Esophagus squamous epithelium (tissue), 5 donors: ENCODE data around the gene SMIM14. TPM values are rescaled to one million over a fixed set of nuclear protein-coding genes. Genes with fewer than 3 reads are reported as not detected.

Experiments
- DNase-seq: peaks from one replicate; lab custom pipeline; 2025; lab: John Stamatoyannopoulos, UW
- H3K27ac ChIP-seq, 4 donors: fragments of 200-600 bp; sonication (generic); one replicate each; pipeline ENCODE4 v1.5.1; 2016 to 2019; ENCODE audit warnings: mild to moderate bottlenecking in 1 of 4
- H3K27me3 ChIP-seq, 4 donors: fragments of 200-600 bp; sonication (generic); 1 replicate in 3 of 4; 2 replicates in 1 of 4; pipeline versions ENCODE4 v1.5.1 to v1.6.0; 2017 to 2021; ENCODE audit warnings: antibody characterized with exemption in 1 of 4
- H3K36me3 ChIP-seq, 3 donors: fragments of 200-600 bp; sonication (generic); one replicate each; pipeline ENCODE4 v1.5.1; 2016 to 2019
- H3K4me1 ChIP-seq, 3 donors: fragments of 200-600 bp; sonication (generic); one replicate each; pipeline ENCODE4 v1.5.1; 2017 to 2019
- H3K4me3 ChIP-seq, 4 donors: fragments of 200-600 bp; sonication (generic); 1 replicate in 3 of 4; 2 replicates in 1 of 4; pipeline ENCODE4 v1.5.1; 2016 to 2019; ENCODE audit warnings: mild to moderate bottlenecking in 2 of 4, moderate library complexity in 1 of 4
- H3K9me3 ChIP-seq, 3 donors: fragments of 200-600 bp; sonication (generic); one replicate each; pipeline ENCODE4 v1.5.1; 2016 to 2019
- POLR2A ChIP-seq, 4 donors: fragments of 450-650 bp; IDR thresholded peaks; one replicate each; pipeline ENCODE4 v1.6.1; 2017; ENCODE audit warnings: antibody characterized with exemption in 4 of 4, mild to moderate bottlenecking in 4 of 4, moderate library complexity in 3 of 4
- WGBS, 2 donors: methylation state at CpG; one replicate each; pipeline ENCODE4 v1.1.5; 2018; 5-methylcytosine and 5-hydroxymethylcytosine counted together
- intact Hi-C: fragments of 100-400 bp; cut with DNase I; formaldehyde crosslinking; loops from one replicate; pipeline ENCODE4 v1.15.0; 2022
- total RNA-seq, 4 donors: library from RNA; depleted of rRNA; stranded (reverse); fragments of >200 nt; gene quantifications; one replicate each; pipeline ENCODE4 v1.1.0, GENCODE V29; 2016
- TF ChIP-seq, protein P1 (sequence below), 6 experiments: fragments of 450-650 bp in 4 of 6; fragments of 200-600 bp in 2 of 6; sonication (generic) in 2 of 6; IDR thresholded peaks; one replicate each; pipeline ENCODE4 v1.5.1; 2016 to 2019; ENCODE audit warnings: antibody characterized with exemption in 6 of 6, mild to moderate bottlenecking in 4 of 6, moderate library complexity in 4 of 6
- donor health status: DM: yes; HTN: yes; CAD: no.

The SMIM14 gene
- total RNA-seq, 4 donors from 2014 or later, result 13.2 to 47.2 (median 25.8) TPM

DNA sequence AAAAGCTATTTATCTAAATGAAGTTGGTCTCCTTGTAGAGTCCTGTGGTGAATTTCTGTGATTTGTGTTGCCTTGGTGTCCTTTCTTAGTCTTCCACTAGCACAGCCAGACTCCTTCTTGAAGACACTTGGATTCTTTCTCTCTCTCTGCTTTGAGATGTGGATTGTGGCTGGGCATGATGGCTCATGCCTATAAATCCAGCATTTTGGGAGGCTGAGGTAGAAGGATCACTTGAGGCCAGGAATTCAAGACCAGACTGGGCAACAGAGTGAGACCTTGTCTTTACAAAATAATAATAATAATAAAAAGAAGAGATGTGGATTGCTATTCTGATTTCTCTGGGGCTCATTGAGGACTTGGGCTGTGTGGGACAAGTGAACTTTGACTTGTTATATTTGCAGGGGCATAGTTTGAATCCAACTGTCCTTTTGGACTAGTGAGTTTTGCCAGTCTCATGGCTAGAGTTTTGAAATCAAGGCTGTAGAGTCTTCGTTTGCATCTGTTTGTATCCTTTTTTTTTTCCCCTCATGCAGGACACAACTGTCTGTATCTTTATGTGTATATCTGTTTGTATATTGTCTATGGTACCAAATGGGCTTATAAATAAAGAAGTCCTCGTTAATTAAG, 11.1 kb upstream of the SMIM14 start:
- no peaks in the 10 kb centered on the region for H3K27me3 ChIP-seq

GRCh38 chr4:39648827-39649558, 10.3 kb upstream of the SMIM14 start:
- no peak overlapping the region for H3K4me3 ChIP-seq
- no peaks in the 10 kb centered on the region for H3K27me3 ChIP-seq
- H3K4me1 ChIP-seq, result no peaks in the 10 kb centered on the region
- H3K36me3 ChIP-seq, result no peaks in the 10 kb centered on the region
- no peak overlapping the region for H3K27ac ChIP-seq
- H3K9me3 ChIP-seq, result no peaks in the 10 kb centered on the region
- TF ChIP-seq, protein P1, sequence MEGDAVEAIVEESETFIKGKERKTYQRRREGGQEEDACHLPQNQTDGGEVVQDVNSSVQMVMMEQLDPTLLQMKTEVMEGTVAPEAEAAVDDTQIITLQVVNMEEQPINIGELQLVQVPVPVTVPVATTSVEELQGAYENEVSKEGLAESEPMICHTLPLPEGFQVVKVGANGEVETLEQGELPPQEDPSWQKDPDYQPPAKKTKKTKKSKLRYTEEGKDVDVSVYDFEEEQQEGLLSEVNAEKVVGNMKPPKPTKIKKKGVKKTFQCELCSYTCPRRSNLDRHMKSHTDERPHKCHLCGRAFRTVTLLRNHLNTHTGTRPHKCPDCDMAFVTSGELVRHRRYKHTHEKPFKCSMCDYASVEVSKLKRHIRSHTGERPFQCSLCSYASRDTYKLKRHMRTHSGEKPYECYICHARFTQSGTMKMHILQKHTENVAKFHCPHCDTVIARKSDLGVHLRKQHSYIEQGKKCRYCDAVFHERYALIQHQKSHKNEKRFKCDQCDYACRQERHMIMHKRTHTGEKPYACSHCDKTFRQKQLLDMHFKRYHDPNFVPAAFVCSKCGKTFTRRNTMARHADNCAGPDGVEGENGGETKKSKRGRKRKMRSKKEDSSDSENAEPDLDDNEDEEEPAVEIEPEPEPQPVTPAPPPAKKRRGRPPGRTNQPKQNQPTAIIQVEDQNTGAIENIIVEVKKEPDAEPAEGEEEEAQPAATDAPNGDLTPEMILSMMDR (IDR thresholded peaks at IDR 0.05), result no peak
- TF ChIP-seq POLR2A (IDR thresholded peaks at IDR 0.05), result no peak
- intact Hi-C loops, result no loop called here
- DNase-seq, result no peak
- WGBS, 2 donors, result 93 to 97% methylated on average over 3 to 6 of the region's 6 CpGs

More for the DNA sequence above, 11.1 kb upstream of the SMIM14 start:
- Histone ChIP-seq H3K4me3 (no peak overlapping the region), H3K4me1 (peaks cover 0 to 3% (median 0%) of the 10 kb centered on the region in 3 donors), H3K36me3 (no peaks in the 10 kb centered on the region), H3K27ac (no peak overlapping the region), H3K9me3 (no peaks in the 10 kb centered on the region)
- TF ChIP-seq POLR2A (IDR thresholded peaks at IDR 0.05), result no peak
- TF ChIP-seq, protein P1 (IDR thresholded peaks at IDR 0.05), result no peak
- intact Hi-C loops, result no loop called here
- DNase-seq, result no peak
- WGBS, 2 donors, result 77 to 85% methylated on average over 2 of the region's 2 CpGs

DNA sequence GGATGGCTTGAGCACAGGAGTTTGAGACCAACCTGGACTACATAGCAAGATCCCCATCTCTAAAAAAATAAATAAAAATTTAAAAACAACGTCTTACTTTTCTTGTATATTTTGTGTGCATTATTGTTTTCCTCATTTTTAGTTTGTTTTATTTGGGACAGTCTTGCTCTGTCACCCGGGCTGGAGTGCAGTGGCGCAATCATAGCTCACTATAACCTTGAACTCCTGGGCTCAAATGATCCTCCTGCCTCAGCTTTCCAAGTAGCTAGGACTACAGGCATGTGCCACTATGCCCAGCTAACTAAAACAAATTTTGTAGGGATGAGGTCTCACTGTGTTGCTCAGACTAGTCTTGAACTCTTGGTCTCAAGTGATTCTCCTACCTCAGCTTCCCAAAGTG, 9.5 kb upstream of the SMIM14 start:
- WGBS, 2 donors, result 88 to 90% methylated on average over 3 of the region's 3 CpGs
- H3K4me1 ChIP-seq, result no peaks in the 10 kb centered on the region
- no peak for TF ChIP-seq POLR2A (IDR thresholded peaks at IDR 0.05)
- TF ChIP-seq, protein P1 (IDR thresholded peaks at IDR 0.05), result no peak
- no peaks in the 10 kb centered on the region for H3K27me3 ChIP-seq
- H3K36me3 ChIP-seq, result no peaks in the 10 kb centered on the region
- H3K9me3 ChIP-seq, result no peaks in the 10 kb centered on the region
- H3K27ac ChIP-seq, result no peak overlapping the region
- no peak for DNase-seq
- intact Hi-C loops, result no loop called here
- H3K4me3 ChIP-seq, result no peak overlapping the region

DNA sequence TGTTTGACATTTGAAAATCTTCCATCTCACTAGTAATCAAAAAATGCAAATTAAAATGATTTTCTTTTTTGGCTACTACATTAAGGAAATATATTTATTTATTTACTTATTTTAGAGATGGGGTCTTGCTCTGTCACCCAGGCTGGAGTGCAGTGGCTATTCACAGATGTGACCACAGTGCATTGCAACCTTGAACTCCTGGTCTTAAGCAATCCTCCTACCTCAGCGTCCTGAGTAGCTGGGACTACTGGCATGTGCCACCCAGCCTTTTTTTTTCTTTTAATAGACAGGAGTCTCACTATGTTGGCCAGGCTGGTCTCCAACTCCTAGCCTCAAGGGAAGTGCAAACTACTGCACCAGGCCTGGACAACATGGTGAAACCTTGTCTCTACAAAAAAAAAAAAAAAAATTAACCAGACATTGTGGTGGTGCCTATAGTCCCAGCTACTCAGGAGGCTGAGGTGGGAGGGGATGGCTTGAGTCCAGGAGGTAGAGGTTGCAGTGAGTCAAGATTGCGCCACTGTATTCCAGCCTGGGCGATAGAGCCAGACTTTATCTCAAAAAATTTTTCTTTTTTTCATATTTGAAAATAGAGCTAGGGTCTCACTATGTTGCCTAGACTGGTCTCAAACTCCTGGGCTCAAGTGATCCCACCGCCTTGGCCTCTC, 4.4 kb upstream of the SMIM14 start:
- Histone ChIP-seq H3K4me3 (no peak overlapping the region), H3K27me3 (no peaks in the 10 kb centered on the region), H3K9me3 (no peaks in the 10 kb centered on the region), H3K27ac (no peak overlapping the region), H3K36me3 (no peaks in the 10 kb centered on the region), H3K4me1 (peaks cover 0 to 12% (median 7%) of the 10 kb centered on the region in 3 donors)
- no peak for DNase-seq
- WGBS, 2 donors, result 59 to 77% methylated on average over 4 of the region's 4 CpGs
- TF ChIP-seq, protein P1 (IDR thresholded peaks at IDR 0.05), result no peak
- intact Hi-C loops, result no loop called here

- H3K27ac ChIP-seq, result no peak overlapping the region
- H3K4me1 ChIP-seq, result peaks cover 0 to 18% (median 7%) of the 10 kb centered on the region in 3 donors
- H3K36me3 ChIP-seq, result no peaks in the 10 kb centered on the region
- no peak overlapping the region for H3K4me3 ChIP-seq
- intact Hi-C loops, result no loop called here
- H3K9me3 ChIP-seq, result no peaks in the 10 kb centered on the region
- DNase-seq, result no peak
- 76 to 89% methylated on average over 2 of the region's 2 CpGs for WGBS, 2 donors
- no peak for TF ChIP-seq POLR2A (IDR thresholded peaks at IDR 0.05)
- TF ChIP-seq, protein P1 (IDR thresholded peaks at IDR 0.05), result no peak
- H3K27me3 ChIP-seq, result no peaks in the 10 kb centered on the region
These were observed 2.8 kb upstream of the SMIM14 start for GRCh38 chr4:39641451-39641850.
